Transverse colon (tissue), 4 donors: Measurements from ENCODE around the gene WFIKKN2. TPM values are rescaled to one million over a fixed set of nuclear protein-coding genes. Genes with fewer than 3 reads are reported as not detected.

ENCODE experiments used
- DNase-seq: peaks from one replicate; pipeline ENCODE4 v3.0.0-alpha.2; 2019
- H3K27ac ChIP-seq, 4 donors: fragments of 200-600 bp; sonication (generic); 2 replicates each; pipeline ENCODE4 v1.5.1; 2016 to 2018; ENCODE audit warnings: inconsistent platforms in 4 of 4
- H3K27me3 ChIP-seq: fragments of 200-600 bp; sonication (generic); 2 replicates; pipeline ENCODE4 v1.5.1; 2017; ENCODE audit warnings: inconsistent platforms
- H3K36me3 ChIP-seq, 4 donors: fragments of 200-600 bp; sonication (generic); 2 replicates each; pipeline ENCODE4 v1.5.1; 2017 to 2019; ENCODE audit warnings: inconsistent platforms in 4 of 4
- H3K4me1 ChIP-seq, 4 donors: fragments of 200-600 bp; sonication (generic); 2 replicates each; pipeline ENCODE4 v1.5.1; 2017 to 2020; ENCODE audit warnings: inconsistent platforms in 4 of 4
- H3K4me3 ChIP-seq, 4 donors: fragments of 200-600 bp; sonication (generic); 1 replicate in 1 of 4; 2 replicates in 3 of 4; pipeline versions ENCODE4 v1.5.1 to v1.6.1; 2017 to 2019; ENCODE audit warnings: inconsistent platforms in 4 of 4
- H3K9me3 ChIP-seq, 2 donors: fragments of 200-600 bp; sonication (generic); 2 replicates each; pipeline ENCODE4 v1.5.1; 2017 to 2019; ENCODE audit warnings: inconsistent platforms in 2 of 2
- CTCF ChIP-seq, 5 experiments: fragments of 200-600 bp in 3 of 5; fragments of 450-650 bp in 2 of 5; sonication (generic) in 3 of 5; IDR thresholded peaks; 1 replicate in 2 of 5; 2 replicates in 3 of 5; pipeline ENCODE4 v1.5.1; 2016 to 2017; ENCODE audit warnings: antibody characterized with exemption in 5 of 5, inconsistent platforms in 3 of 5, mild to moderate bottlenecking in 2 of 5, moderate library complexity in 1 of 5
- EP300 ChIP-seq: sonication (generic); formaldehyde crosslinking; IDR thresholded peaks from one replicate; pipeline ENCODE4 v1.6.1; 2017; ENCODE audit warnings: antibody characterized with exemption, low read depth
- POLR2A ChIP-seq: fragments of 450-650 bp; IDR thresholded peaks from one replicate; pipeline ENCODE4 v1.6.1; 2016; ENCODE audit warnings: antibody characterized with exemption, mild to moderate bottlenecking, moderate library complexity
- POLR2AphosphoS5 ChIP-seq, 3 donors: sonication (generic); formaldehyde crosslinking; IDR thresholded peaks; one replicate each; pipeline ENCODE4 v1.6.1; 2016; ENCODE audit warnings: antibody characterized with exemption in 3 of 3
- WGBS, 2 donors: methylation state at CpG; one replicate each; pipeline ENCODE4 v1.1.5; 2018; ENCODE audit warnings: low coverage in 1 of 2; 5-methylcytosine and 5-hydroxymethylcytosine counted together
- in situ Hi-C, 4 donors: fragments of 200-750 bp; cut with MboI; loops; one replicate each; pipeline versions ENCODE4 v1.15.0 to v1.15.1; 2017; ENCODE audit warnings: low sequenced_read_pairs in 3 of 4, low pct_ligation_motif_present in 1 of 4, low pct_unique_long_range_greater_than_20kb in 1 of 4
- intact Hi-C: fragments of 100-400 bp; cut with DNase I; formaldehyde crosslinking; loops from one replicate; pipeline ENCODE4 v1.15.1; 2023; ENCODE audit warnings: low total_unique reads
- total RNA-seq, 4 donors: library from RNA; depleted of rRNA; stranded (reverse); fragments of >200 nt; gene quantifications; one replicate each; pipeline ENCODE4 v1.1.0, GENCODE V29; 2016

The WFIKKN2 gene
- total RNA-seq, 4 donors from 2014 or later, result not detected

- in situ Hi-C loops, result loop anchor here in 2 of 4 donors (25.0 kb wide), 1 partner anchor 301 kb away; the partner anchor contains the start of genes NME1 (in 2 of the 2) and NME2 (in 2 of the 2)
- Histone ChIP-seq H3K27ac (peak overlapping the region; percentile 98 to 100 (median 99)), H3K27me3 (no peaks in the 10 kb centered on the region), H3K9me3 (no peaks in the 10 kb centered on the region), H3K4me1 (peaks cover 3 to 62% (median 28%) of the 10 kb centered on the region in 4 donors), H3K36me3 (peaks cover 0 to 20% (median 0%) of the 10 kb centered on the region in 4 donors), H3K4me3 (no peak overlapping the region)
- no peak for DNase-seq
- TF ChIP-seq CTCF (IDR thresholded peaks at IDR 0.05), result no peak
- no peak for TF ChIP-seq POLR2A
- no peak for TF ChIP-seq EP300
- no peak for TF ChIP-seq POLR2AphosphoS5 (IDR thresholded peaks at IDR 0.05)
- WGBS, 2 donors, result 54 to 66% methylated on average over 2 of the region's 2 CpGs
- intact Hi-C loops, result no loop called here
Observed at GRCh38 chr17:50861334-50861676, 25.9 kb downstream of the WFIKKN2 start.

GRCh38 chr17:50861822-50862528, 26.6 kb downstream of the WFIKKN2 start:
- Histone ChIP-seq H3K4me3 (peak overlapping the region in 1 of 4 donors; percentile 96), H3K36me3 (peaks cover 0 to 20% (median 0%) of the 10 kb centered on the region in 4 donors), H3K9me3 (no peaks in the 10 kb centered on the region), H3K27ac (peak overlapping the region; percentile 98 to 100 (median 99)), H3K4me1 (peaks cover 3 to 55% (median 27%) of the 10 kb centered on the region in 4 donors), H3K27me3 (no peaks in the 10 kb centered on the region)
- no peak for DNase-seq
- intact Hi-C loops (loop anchor here (2.0 kb wide), 1 partner anchor 93 kb away; no protein-coding TSS in a partner anchor), in situ Hi-C loops (loop anchor here in 2 of 4 donors (25.0 kb wide), 1 partner anchor 300 kb away; the partner anchor contains the start of genes NME1 (in 2 of the 2) and NME2 (in 2 of the 2))
- WGBS, 2 donors, result 44 to 56% methylated on average over 7 of the region's 7 CpGs
- no peak for TF ChIP-seq EP300
- TF ChIP-seq CTCF (IDR thresholded peaks at IDR 0.05), result no peak
- TF ChIP-seq POLR2AphosphoS5 (IDR thresholded peaks at IDR 0.05), result peak in 2 of 3 donors; percentile 7 to 45
- TF ChIP-seq POLR2A, result no peak

GRCh38 chr17:50863221-50863843, 27.9 kb downstream of the WFIKKN2 start:
- H3K9me3 ChIP-seq, result no peaks in the 10 kb centered on the region
- TF ChIP-seq EP300 (no peak), CTCF (IDR thresholded peaks at IDR 0.05) (peak; percentile 46 to 70 (median 55)), POLR2AphosphoS5 (IDR thresholded peaks at IDR 0.05) (peak in 2 of 3 donors; percentile 62 to 84), POLR2A (peak; percentile 30)
- in situ Hi-C loops (loop anchor here in 2 of 4 donors (25.0 kb wide), 1 partner anchor 299 kb away; the partner anchor contains the start of genes NME1 (in 2 of the 2) and NME2 (in 2 of the 2)), intact Hi-C loops (loop anchor here (2.0 kb wide), 1 partner anchor 91 kb away; no protein-coding TSS in a partner anchor)
- 19 to 47% methylated on average over 5 to 11 of the region's 11 CpGs for WGBS, 2 donors
- peaks cover 0 to 20% (median 0%) of the 10 kb centered on the region in 4 donors for H3K36me3 ChIP-seq
- DNase-seq, result peak; percentile 71
- peaks cover 3 to 54% (median 28%) of the 10 kb centered on the region in 4 donors for H3K4me1 ChIP-seq
- peak overlapping the region; percentile 98 to 100 (median 99) for H3K27ac ChIP-seq
- H3K27me3 ChIP-seq, result no peaks in the 10 kb centered on the region
- H3K4me3 ChIP-seq, result peak overlapping the region in 3 of 4 donors; percentile 94 to 100 (median 96)

- in situ Hi-C loops, result loop anchor here in 2 of 4 donors (25.0 kb wide), 1 partner anchor 298 kb away; the partner anchor contains the start of genes NME1 (in 2 of the 2) and NME2 (in 2 of the 2)
Observed at GRCh38 chr17:50863931-50864330, 28.5 kb downstream of the WFIKKN2 start.

More at GRCh38 chr17:50863931-50864330, 28.5 kb downstream of the WFIKKN2 start:
- Histone ChIP-seq H3K9me3 (no peaks in the 10 kb centered on the region), H3K27me3 (no peaks in the 10 kb centered on the region), H3K36me3 (peaks cover 0 to 20% (median 0%) of the 10 kb centered on the region in 4 donors), H3K27ac (peak overlapping the region; percentile 98 to 100 (median 99)), H3K4me1 (peaks cover 3 to 54% (median 32%) of the 10 kb centered on the region in 4 donors), H3K4me3 (peak overlapping the region in 3 of 4 donors; percentile 94 to 100 (median 96))
- intact Hi-C loops, result loop anchor here (2.0 kb wide), 1 partner anchor 91 kb away; no protein-coding TSS in a partner anchor
- TF ChIP-seq CTCF (IDR thresholded peaks at IDR 0.05) (no peak), EP300 (no peak), POLR2AphosphoS5 (IDR thresholded peaks at IDR 0.05) (no peak), POLR2A (no peak)
- no peak for DNase-seq
- WGBS, 2 donors, result 33 to 57% methylated on average over 3 of the region's 3 CpGs
